SU-DHL-6 (cell line): ENCODE results near the gene NUP210L.

Experiments used
- CTCF ChIP-seq: fragments of 200-600 bp; sonication (generic); IDR thresholded peaks from one replicate; pipeline ENCODE4 v1.5.1; 2017; ENCODE audit warnings: antibody characterized with exemption, mild to moderate bottlenecking, low read length, moderate library complexity; ENCODE audit not compliant: insufficient read depth, poor library complexity, severe bottlenecking
- EZH2phosphoT487 ChIP-seq: fragments of 200-600 bp; sonication (generic), shearing (Covaris generic); conservative IDR thresholded peaks from 2 replicates; pipeline ENCODE4 v1.6.1; 2018; ENCODE audit warnings: mild to moderate bottlenecking, antibody characterized with exemption, low read length, moderate library complexity, mixed read lengths

GRCh38 chr1:153985341-153985912 is 169.4 kb downstream of the NUP210L start:
- TF ChIP-seq CTCF = no peak
- no peak for TF ChIP-seq EZH2phosphoT487
